Colonic mucosa (tissue), 4 donors: Measurements from ENCODE around the gene RAB11FIP5. TPM values are rescaled to one million over a fixed set of nuclear protein-coding genes. Genes with fewer than 3 reads are reported as not detected.
"Not testable (repeated sequence)": the region's sequence is repeated elsewhere in the genome, so short reads cannot be mapped to it uniquely, and the experiment has no call there.

ENCODE experiments used
- DNase-seq: peaks from one replicate; pipeline ENCODE4 v3.0.0-alpha.2; 2020
- H3K27ac ChIP-seq: fragments of 200-600 bp; one replicate; pipeline ENCODE4 v1.8.0; 2021
- H3K27me3 ChIP-seq: fragments of 200-600 bp; one replicate; pipeline ENCODE4 v1.8.0; 2021
- H3K36me3 ChIP-seq: fragments of 200-600 bp; one replicate; pipeline ENCODE4 v1.8.0; 2021
- H3K4me1 ChIP-seq: fragments of 200-600 bp; one replicate; pipeline ENCODE4 v1.8.0; 2021; ENCODE audit warnings: mild to moderate bottlenecking
- H3K4me3 ChIP-seq: fragments of 200-600 bp; one replicate; pipeline ENCODE4 v1.8.0; 2021
- H3K9ac ChIP-seq, 2 donors: one replicate each; pipeline ENCODE4 v1.7.0; 2013; ENCODE audit warnings: control low read depth in 2 of 2, low read depth in 2 of 2, low read length in 2 of 2
- H3K9me3 ChIP-seq: fragments of 200-600 bp; one replicate; pipeline ENCODE4 v1.8.0; 2021
- CTCF ChIP-seq: fragments of 200-600 bp; IDR thresholded peaks from one replicate; pipeline ENCODE4 v1.8.0; 2022; ENCODE audit warnings: antibody characterized with exemption, mild to moderate bottlenecking
- intact Hi-C: fragments of 100-400 bp; cut with DNase I; formaldehyde crosslinking; loops from one replicate; pipeline ENCODE4 v1.14.1; 2022
- total RNA-seq, 2 donors: library from RNA; stranded (reverse); fragmentation: NEBNext Ultra II Directional in 1 of 2; extraction: Animal tissue kit (Norgen Biotek cat#: 25700) in 1 of 2; gene quantifications; one replicate each; pipeline ENCODE4 v1.2.1, GENCODE V29; 2021
- donor health status: healthy.
- donor health status: DM: no; HTN: no; CAD: no.
- donor health status: DM: no; HTN: no; CAD: no.

The RAB11FIP5 gene
- total RNA-seq, 2 donors from 2014 or later = 17.8 to 33.7 TPM

- Histone ChIP-seq H3K27ac (no peak overlapping the region), H3K9me3 (no peaks in the 10 kb centered on the region), H3K4me1 (peaks cover 10% of the 10 kb centered on the region), H3K27me3 (no peaks in the 10 kb centered on the region), H3K9ac (no peak overlapping the region), H3K36me3 (no peaks in the 10 kb centered on the region), H3K4me3 (no peak overlapping the region)
- no peak for TF ChIP-seq CTCF
- intact Hi-C loops = no loop called here
- DNase-seq = no peak
Observed at GRCh38 chr2:73068147-73068546, 44.6 kb downstream of the RAB11FIP5 start.

- Histone ChIP-seq H3K4me1 (peaks cover 10% of the 10 kb centered on the region), H3K9me3 (no peaks in the 10 kb centered on the region), H3K27ac (no peak overlapping the region), H3K4me3 (no peak overlapping the region), H3K27me3 (no peaks in the 10 kb centered on the region), H3K9ac (no peak overlapping the region), H3K36me3 (no peaks in the 10 kb centered on the region)
- intact Hi-C loops = no loop called here
- DNase-seq = no peak
- TF ChIP-seq CTCF = no peak
Observed at GRCh38 chr2:73067043-73067442, 45.7 kb downstream of the RAB11FIP5 start.

GRCh38 chr2:73065070-73065469 lies 47.7 kb downstream of the RAB11FIP5 start:
- H3K4me3 ChIP-seq, H3K4me1 ChIP-seq, intact Hi-C loops, DNase-seq, H3K27ac ChIP-seq, H3K27me3 ChIP-seq, H3K36me3 ChIP-seq, H3K9me3 ChIP-seq, H3K9ac ChIP-seq: not testable (repeated sequence)

GRCh38 chr2:73063909-73064875 lies 48.6 kb downstream of the RAB11FIP5 start:
- no peak for DNase-seq
- intact Hi-C loops = no loop called here
- Histone ChIP-seq H3K4me1 (peaks cover 7% of the 10 kb centered on the region), H3K27me3 (no peaks in the 10 kb centered on the region), H3K9me3 (no peaks in the 10 kb centered on the region), H3K36me3 (no peaks in the 10 kb centered on the region), H3K9ac (peak overlapping the region in 1 of 2 donors; percentile 56), H3K4me3 (no peak overlapping the region), H3K27ac (no peak overlapping the region)
- TF ChIP-seq CTCF = no peak

GRCh38 chr2:73063472-73063871 lies 49.3 kb downstream of the RAB11FIP5 start:
- intact Hi-C loops = no loop called here
- Histone ChIP-seq H3K9ac (no peak overlapping the region), H3K9me3 (no peaks in the 10 kb centered on the region), H3K4me3 (no peak overlapping the region), H3K4me1 (peaks cover 7% of the 10 kb centered on the region), H3K27ac (no peak overlapping the region), H3K27me3 (no peaks in the 10 kb centered on the region), H3K36me3 (no peaks in the 10 kb centered on the region)
- TF ChIP-seq CTCF = no peak
- DNase-seq = no peak

GRCh38 chr2:73059106-73059505 lies 53.6 kb downstream of the RAB11FIP5 start:
- DNase-seq = no peak
- H3K27me3 ChIP-seq = no peaks in the 10 kb centered on the region
- TF ChIP-seq CTCF = no peak

More at GRCh38 chr2:73059106-73059505, 53.6 kb downstream of the RAB11FIP5 start:
- intact Hi-C loops = no loop called here
- H3K4me3 ChIP-seq = no peak overlapping the region
- H3K9me3 ChIP-seq = no peaks in the 10 kb centered on the region
- H3K4me1 ChIP-seq = no peaks in the 10 kb centered on the region
- no peak overlapping the region for H3K27ac ChIP-seq
- H3K9ac ChIP-seq = no peak overlapping the region
- no peaks in the 10 kb centered on the region for H3K36me3 ChIP-seq
